ENCODE measurements around the gene FNDC11.
"Not testable (repeated sequence)": the region's sequence is repeated elsewhere in the genome, so short reads cannot be mapped to it uniquely, and the experiment has no call there.

Gene FNDC11

DNA sequence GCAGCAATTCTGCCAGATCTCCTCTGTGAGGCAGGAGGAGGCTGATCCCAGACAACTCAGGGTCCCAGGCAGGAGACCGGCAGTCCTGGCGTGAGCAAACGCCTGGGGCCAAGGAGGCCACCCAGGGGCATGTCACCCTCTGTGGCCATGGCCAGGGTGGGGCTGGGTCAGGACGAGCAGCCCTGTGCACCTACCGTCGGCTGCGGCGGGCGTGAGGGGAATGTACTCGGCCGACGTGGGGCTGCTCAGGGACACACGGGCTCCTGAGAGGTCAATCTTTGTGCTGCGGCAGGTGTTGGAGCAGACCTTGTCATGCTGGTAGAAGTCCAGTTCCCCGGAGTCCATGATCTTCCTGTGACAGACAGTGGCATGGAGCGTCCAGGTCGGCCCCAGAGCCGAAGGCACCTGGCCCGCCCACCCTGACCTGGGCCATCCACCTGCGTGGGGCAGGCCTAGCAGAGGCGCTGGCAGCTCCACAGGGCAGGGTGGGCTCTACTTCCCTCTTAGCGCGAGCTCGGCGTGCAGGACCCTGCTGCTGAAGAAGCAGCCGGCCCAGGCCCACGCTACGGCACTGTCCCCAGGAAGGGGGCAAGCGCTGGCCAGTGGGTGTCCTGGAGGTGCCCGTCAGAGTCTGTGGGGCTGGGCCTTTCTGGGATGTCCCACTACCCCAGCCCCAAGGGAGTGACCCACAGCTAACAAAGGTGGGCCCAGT lies 41.6 kb downstream of the FNDC11 start:
- Histone ChIP-seq H3K27ac (ENCODE audit: insufficient read depth in 1 of 2, low read depth in 1 of 2, low read length in 2 of 2, poor library complexity in 1 of 2, severe bottlenecking in 2 of 2) (no peak overlapping the region), H3K36me3 (ENCODE audit: control insufficient read depth in 4 of 4, insufficient read depth in 4 of 4, low read length in 3 of 4) (peaks cover 5 to 66% (median 40%) of the 10 kb centered on the region in 4 experiments), H3K4me1 (ENCODE audit: control extremely low read depth in 1 of 4, control insufficient read depth in 4 of 4, insufficient read depth in 4 of 4, low read length in 3 of 4) (no peaks in the 10 kb centered on the region), H3K4me3 (ENCODE audit: control insufficient read depth in 1 of 7, extremely low read depth in 1 of 7, insufficient read depth in 4 of 7, low read depth in 2 of 7, low read length in 6 of 7) (no peak overlapping the region), H3K9me3 (ENCODE audit: control extremely low read depth in 1 of 5, control insufficient read depth in 4 of 5, insufficient read depth in 2 of 5, low read depth in 1 of 5, low read length in 4 of 5) (no peaks in the 10 kb centered on the region), H3K27me3 (replicated peaks in 2 of 5; ENCODE audit: control insufficient read depth in 4 of 5, insufficient read depth in 5 of 5, low read length in 4 of 5) (no peaks in the 10 kb centered on the region)
- DNase-seq, result no peak
- WGBS (ENCODE audit: insufficient coverage), result 97% methylated on average over 25 of the region's 30 CpGs
- POLR2A ChIA-PET, result no interaction called here
- CTCF ChIA-PET, result no interaction called here

DNA sequence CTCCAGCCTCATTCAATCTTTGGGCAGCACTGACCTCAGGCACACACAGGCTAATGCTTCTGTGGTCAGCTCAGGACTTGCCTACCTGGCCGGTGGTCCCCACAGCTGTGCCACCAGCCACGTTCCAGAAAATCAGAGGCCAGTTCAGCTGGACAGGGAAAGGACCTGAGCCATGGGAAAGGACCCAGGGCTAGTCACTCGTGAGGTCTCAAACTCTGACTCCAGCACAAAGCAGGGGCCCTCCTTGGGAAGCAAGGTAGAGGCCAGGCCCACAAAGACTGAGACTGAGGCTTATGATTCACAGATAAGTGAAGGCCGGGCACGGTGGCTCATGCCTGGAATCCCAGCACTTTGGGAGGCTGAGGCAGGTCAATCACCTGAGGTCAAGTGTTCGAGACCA lies 42.5 kb downstream of the FNDC11 start:
- 97% methylated on average over 6 of the region's 6 CpGs for WGBS (ENCODE audit: insufficient coverage)
- ChIA-PET CTCF (interaction anchor here (1.2 kb wide), 1 partner anchor 21 kb away, joined by 3 read pairs; no protein-coding TSS in a partner anchor), POLR2A (no interaction called here)
- H3K36me3 ChIP-seq (ENCODE audit: control insufficient read depth in 4 of 4, insufficient read depth in 4 of 4, low read length in 3 of 4), result peaks cover 11 to 66% (median 44%) of the 10 kb centered on the region in 4 experiments
- no peak overlapping the region for H3K4me3 ChIP-seq (ENCODE audit: control insufficient read depth in 1 of 7, extremely low read depth in 1 of 7, insufficient read depth in 4 of 7, low read depth in 2 of 7, low read length in 6 of 7)
- no peaks in the 10 kb centered on the region for H3K27me3 ChIP-seq (replicated peaks in 2 of 5; ENCODE audit: control insufficient read depth in 4 of 5, insufficient read depth in 5 of 5, low read length in 4 of 5)
- H3K9me3 ChIP-seq (ENCODE audit: control extremely low read depth in 1 of 5, control insufficient read depth in 4 of 5, insufficient read depth in 2 of 5, low read depth in 1 of 5, low read length in 4 of 5), result no peaks in the 10 kb centered on the region
- DNase-seq, result no peak
- H3K4me1 ChIP-seq (ENCODE audit: control extremely low read depth in 1 of 4, control insufficient read depth in 4 of 4, insufficient read depth in 4 of 4, low read length in 3 of 4), result no peaks in the 10 kb centered on the region
- no peak overlapping the region for H3K27ac ChIP-seq (ENCODE audit: insufficient read depth in 1 of 2, low read depth in 1 of 2, low read length in 2 of 2, poor library complexity in 1 of 2, severe bottlenecking in 2 of 2)

DNA sequence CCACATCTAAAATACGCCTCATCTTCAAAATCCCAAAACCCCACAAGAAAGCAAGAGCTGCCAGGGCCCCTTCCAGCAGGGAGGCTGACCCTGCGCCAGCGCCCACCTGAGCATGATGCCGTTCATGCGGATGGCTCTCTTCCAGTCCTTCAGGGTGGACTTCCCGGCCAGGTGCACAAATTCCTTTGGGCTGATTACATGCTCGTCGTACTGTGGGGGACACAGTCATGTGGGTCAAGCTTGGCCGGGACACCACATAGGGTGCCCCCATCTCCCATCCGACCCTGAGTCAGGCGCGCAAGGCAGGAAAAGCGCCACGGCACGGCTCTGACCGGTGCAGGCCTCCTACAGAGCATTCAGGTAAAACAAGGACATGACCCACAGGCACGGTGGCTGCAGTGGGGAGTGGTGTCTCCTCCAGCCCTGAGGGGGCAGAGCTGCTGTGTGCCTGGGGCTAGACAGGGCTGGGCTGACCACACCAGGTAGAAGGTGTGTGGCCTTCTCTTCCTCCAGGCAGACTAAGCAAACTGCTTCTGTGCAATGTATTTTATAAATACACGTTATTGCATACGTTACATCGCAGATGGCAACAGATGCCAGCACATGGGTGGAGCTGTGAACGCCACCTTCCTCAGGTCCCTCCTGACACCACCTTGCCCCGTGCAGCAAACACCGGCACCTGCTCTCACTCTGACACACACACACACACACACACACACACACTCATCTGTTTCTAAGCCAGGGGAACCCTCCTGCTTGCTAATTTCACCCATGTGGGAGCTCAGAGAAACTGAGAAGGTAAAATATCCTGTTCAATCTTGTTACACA lies 43.9 kb downstream of the FNDC11 start:
- Histone ChIP-seq H3K36me3 (ENCODE audit: control insufficient read depth in 4 of 4, insufficient read depth in 4 of 4, low read length in 3 of 4) (peaks cover 13 to 62% (median 44%) of the 10 kb centered on the region in 4 experiments), H3K9me3 (ENCODE audit: control extremely low read depth in 1 of 5, control insufficient read depth in 4 of 5, insufficient read depth in 2 of 5, low read depth in 1 of 5, low read length in 4 of 5) (no peaks in the 10 kb centered on the region), H3K27ac (ENCODE audit: insufficient read depth in 1 of 2, low read depth in 1 of 2, low read length in 2 of 2, poor library complexity in 1 of 2, severe bottlenecking in 2 of 2) (no peak overlapping the region), H3K4me3 (ENCODE audit: control insufficient read depth in 1 of 7, extremely low read depth in 1 of 7, insufficient read depth in 4 of 7, low read depth in 2 of 7, low read length in 6 of 7) (no peak overlapping the region), H3K4me1 (ENCODE audit: control extremely low read depth in 1 of 4, control insufficient read depth in 4 of 4, insufficient read depth in 4 of 4, low read length in 3 of 4) (peaks cover 0 to 5% (median 4%) of the 10 kb centered on the region in 4 experiments), H3K27me3 (replicated peaks in 2 of 5; ENCODE audit: control insufficient read depth in 4 of 5, insufficient read depth in 5 of 5, low read length in 4 of 5) (no peaks in the 10 kb centered on the region)
- CTCF ChIA-PET, result interaction anchor here (1.4 kb wide), 1 partner anchor 61 kb away, joined by 3 read pairs; no protein-coding TSS in a partner anchor
- DNase-seq, result no peak
- 94% methylated on average over 21 of the region's 23 CpGs for WGBS (ENCODE audit: insufficient coverage)
- POLR2A ChIA-PET, result no interaction called here

DNA sequence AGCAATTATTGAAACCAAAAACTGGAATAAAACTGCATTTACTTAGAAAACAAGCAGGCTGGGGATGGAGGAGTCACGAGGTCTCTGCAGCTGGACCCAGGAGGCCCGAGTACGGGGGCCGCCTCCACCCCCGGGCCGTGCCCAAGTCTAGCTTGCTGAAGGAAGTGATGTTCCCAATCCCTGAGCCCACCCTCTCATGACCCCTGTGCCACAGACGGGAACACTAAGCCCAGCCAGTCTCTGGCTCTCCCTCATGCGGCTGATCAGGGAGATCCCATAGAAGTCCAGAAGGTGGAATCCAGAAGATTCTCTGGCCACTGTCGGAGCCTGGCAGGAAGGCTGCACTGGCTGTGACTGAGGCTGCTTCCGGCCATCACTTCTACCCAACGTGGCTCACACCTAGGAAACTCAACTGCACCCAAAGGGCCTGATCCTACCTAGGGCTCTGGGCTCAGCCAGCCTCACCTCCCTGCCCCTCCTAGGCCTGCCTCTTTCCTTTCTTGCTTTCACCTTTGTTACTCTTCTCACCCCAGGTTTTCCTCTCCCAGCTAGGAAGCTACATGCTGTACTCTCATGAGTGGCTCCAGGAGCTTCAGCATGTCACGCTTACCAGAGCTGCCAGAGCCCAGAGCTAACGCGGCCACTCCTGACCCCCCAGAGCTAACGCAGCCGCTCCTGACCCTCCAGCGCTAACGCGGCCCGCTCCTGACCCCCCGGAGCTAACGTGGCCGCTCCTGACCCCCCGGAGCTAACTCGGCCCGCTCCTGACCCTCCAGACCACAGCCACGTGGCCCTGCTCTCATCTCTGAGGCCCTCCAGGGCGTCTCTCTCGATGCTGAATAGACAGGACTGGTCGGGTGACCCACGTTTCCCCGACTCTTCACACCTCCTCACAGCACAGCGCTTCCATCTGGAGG lies 44.8 kb downstream of the FNDC11 start:
- no peak overlapping the region for H3K4me3 ChIP-seq (ENCODE audit: control insufficient read depth in 1 of 7, extremely low read depth in 1 of 7, insufficient read depth in 4 of 7, low read depth in 2 of 7, low read length in 6 of 7)
- ChIA-PET CTCF (interaction anchor here (1.4 kb wide), 1 partner anchor 62 kb away, joined by 3 read pairs; no protein-coding TSS in a partner anchor), POLR2A (no interaction called here)
- no peak overlapping the region for H3K27ac ChIP-seq (ENCODE audit: insufficient read depth in 1 of 2, low read depth in 1 of 2, low read length in 2 of 2, poor library complexity in 1 of 2, severe bottlenecking in 2 of 2)
- H3K4me1 ChIP-seq (ENCODE audit: control extremely low read depth in 1 of 4, control insufficient read depth in 4 of 4, insufficient read depth in 4 of 4, low read length in 3 of 4), result peaks cover 0 to 8% (median 6%) of the 10 kb centered on the region in 4 experiments
- H3K36me3 ChIP-seq (ENCODE audit: control insufficient read depth in 4 of 4, insufficient read depth in 4 of 4, low read length in 3 of 4), result peaks cover 13 to 59% (median 42%) of the 10 kb centered on the region in 4 experiments
- 92% methylated on average over 23 of the region's 33 CpGs for WGBS (ENCODE audit: insufficient coverage)
- H3K9me3 ChIP-seq (ENCODE audit: control extremely low read depth in 1 of 5, control insufficient read depth in 4 of 5, insufficient read depth in 2 of 5, low read depth in 1 of 5, low read length in 4 of 5), result no peaks in the 10 kb centered on the region
- H3K27me3 ChIP-seq (replicated peaks in 2 of 5; ENCODE audit: control insufficient read depth in 4 of 5, insufficient read depth in 5 of 5, low read length in 4 of 5), result no peaks in the 10 kb centered on the region
- DNase-seq, result no peak

DNA sequence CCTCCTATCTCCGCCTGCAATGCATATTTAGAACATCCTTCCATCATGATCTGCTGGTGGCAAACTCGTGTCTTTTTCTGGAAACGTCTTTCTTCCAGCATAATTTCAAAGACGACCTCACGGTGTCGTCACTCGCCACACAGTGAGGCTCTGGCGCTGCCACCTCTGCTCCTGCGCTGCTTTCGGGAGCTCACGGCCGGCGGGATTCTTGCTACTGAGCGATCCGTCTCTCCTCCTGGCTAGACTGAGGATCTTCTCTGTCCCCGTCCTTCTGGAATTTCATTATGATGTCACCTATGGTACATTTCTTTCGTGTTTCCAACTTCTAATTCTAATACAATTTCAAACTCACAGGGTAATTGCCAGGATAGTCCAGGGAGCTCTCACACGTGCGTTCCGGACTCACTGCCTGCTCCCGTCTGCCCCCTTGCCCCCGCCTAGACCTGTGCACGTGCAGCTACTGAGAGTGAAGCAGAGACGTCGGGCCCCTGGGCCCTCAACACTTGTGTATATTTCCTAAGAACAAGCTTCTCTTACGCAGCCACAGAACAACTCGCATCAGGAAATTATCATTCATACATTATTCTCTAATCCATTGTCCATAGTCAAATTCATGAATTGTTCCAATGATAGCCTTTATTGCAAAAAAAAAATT lies 45.6 kb downstream of the FNDC11 start:
- DNase-seq, result no peak
- H3K4me1 ChIP-seq (ENCODE audit: control extremely low read depth in 1 of 4, control insufficient read depth in 4 of 4, insufficient read depth in 4 of 4, low read length in 3 of 4), result peaks cover 0 to 8% (median 6%) of the 10 kb centered on the region in 4 experiments
- no peak overlapping the region for H3K27ac ChIP-seq (ENCODE audit: insufficient read depth in 1 of 2, low read depth in 1 of 2, low read length in 2 of 2, poor library complexity in 1 of 2, severe bottlenecking in 2 of 2)
- H3K27me3 ChIP-seq (replicated peaks in 2 of 5; ENCODE audit: control insufficient read depth in 4 of 5, insufficient read depth in 5 of 5, low read length in 4 of 5), result no peaks in the 10 kb centered on the region
- ChIA-PET CTCF (no interaction called here), POLR2A (interaction anchor here (0.6 kb wide), 1 partner anchor 48 kb away, joined by 3 read pairs; no protein-coding TSS in a partner anchor)
- 92% methylated on average over 21 of the region's 27 CpGs for WGBS (ENCODE audit: insufficient coverage)
- H3K4me3 ChIP-seq (ENCODE audit: control insufficient read depth in 1 of 7, extremely low read depth in 1 of 7, insufficient read depth in 4 of 7, low read depth in 2 of 7, low read length in 6 of 7), result no peak overlapping the region
- H3K36me3 ChIP-seq (ENCODE audit: control insufficient read depth in 4 of 4, insufficient read depth in 4 of 4, low read length in 3 of 4), result peaks cover 14 to 60% (median 44%) of the 10 kb centered on the region in 4 experiments
- H3K9me3 ChIP-seq (ENCODE audit: control extremely low read depth in 1 of 5, control insufficient read depth in 4 of 5, insufficient read depth in 2 of 5, low read depth in 1 of 5, low read length in 4 of 5), result no peaks in the 10 kb centered on the region

DNA sequence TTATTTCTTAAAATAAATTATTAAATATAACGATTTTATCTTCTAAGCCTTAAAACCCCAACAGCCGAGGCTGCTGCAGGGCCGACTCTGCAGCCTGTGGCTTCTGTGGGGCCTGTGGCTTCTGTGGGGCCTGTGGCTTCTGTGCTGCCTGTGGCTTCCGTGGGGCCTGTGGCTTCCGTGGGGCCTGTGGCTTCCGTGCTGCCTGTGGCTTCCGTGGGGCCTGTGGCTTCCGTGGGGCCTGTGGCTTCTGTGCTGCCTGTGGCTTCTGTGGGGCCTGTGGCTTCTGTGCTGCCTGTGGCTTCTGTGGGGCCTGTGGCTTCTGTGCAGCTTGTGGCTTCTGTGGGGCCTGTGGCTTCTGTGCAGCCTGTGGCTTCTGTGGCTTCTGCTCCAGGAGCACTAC lies 47.7 kb downstream of the FNDC11 start:
- CTCF ChIA-PET, result interaction anchor here (0.9 to 1.4 kb wide), 3 partner anchors 13 to 64 kb away, joined by 3 to 4 read pairs (median 4); no protein-coding TSS in a partner anchor
- H3K27me3 ChIP-seq (replicated peaks in 2 of 5; ENCODE audit: control insufficient read depth in 4 of 5, insufficient read depth in 5 of 5, low read length in 4 of 5); H3K4me3 ChIP-seq (ENCODE audit: control insufficient read depth in 1 of 7, extremely low read depth in 1 of 7, insufficient read depth in 4 of 7, low read depth in 2 of 7, low read length in 6 of 7); H3K27ac ChIP-seq (ENCODE audit: insufficient read depth in 1 of 2, low read depth in 1 of 2, low read length in 2 of 2, poor library complexity in 1 of 2, severe bottlenecking in 2 of 2); POLR2A ChIA-PET; H3K9me3 ChIP-seq (ENCODE audit: control extremely low read depth in 1 of 5, control insufficient read depth in 4 of 5, insufficient read depth in 2 of 5, low read depth in 1 of 5, low read length in 4 of 5): not testable (repeated sequence)
- peak; percentile 13 to 27 (median 26) for DNase-seq
- Histone ChIP-seq H3K4me1 (ENCODE audit: control extremely low read depth in 1 of 4, control insufficient read depth in 4 of 4, insufficient read depth in 4 of 4, low read length in 3 of 4) (peaks cover 0 to 11% (median 8%) of the 10 kb centered on the region in 4 experiments), H3K36me3 (ENCODE audit: control insufficient read depth in 4 of 4, insufficient read depth in 4 of 4, low read length in 3 of 4) (peaks cover 16 to 51% (median 39%) of the 10 kb centered on the region in 4 experiments)
- WGBS (ENCODE audit: insufficient coverage), result 13% methylated on average over 6 of the region's 8 CpGs

Measured in common myeloid progenitor, CD34-positive (primary cell).